GM21447 (cell line): ENCODE data around the gene CDH15.

ENCODE experiments used
- ATAC-seq: cut with Tn5 transposase; IDR thresholded peaks from one replicate; pipeline ENCODE4 v1.9.1; 2021; ENCODE audit not compliant: unreplicated experiment

The CDH15 gene, protein sequence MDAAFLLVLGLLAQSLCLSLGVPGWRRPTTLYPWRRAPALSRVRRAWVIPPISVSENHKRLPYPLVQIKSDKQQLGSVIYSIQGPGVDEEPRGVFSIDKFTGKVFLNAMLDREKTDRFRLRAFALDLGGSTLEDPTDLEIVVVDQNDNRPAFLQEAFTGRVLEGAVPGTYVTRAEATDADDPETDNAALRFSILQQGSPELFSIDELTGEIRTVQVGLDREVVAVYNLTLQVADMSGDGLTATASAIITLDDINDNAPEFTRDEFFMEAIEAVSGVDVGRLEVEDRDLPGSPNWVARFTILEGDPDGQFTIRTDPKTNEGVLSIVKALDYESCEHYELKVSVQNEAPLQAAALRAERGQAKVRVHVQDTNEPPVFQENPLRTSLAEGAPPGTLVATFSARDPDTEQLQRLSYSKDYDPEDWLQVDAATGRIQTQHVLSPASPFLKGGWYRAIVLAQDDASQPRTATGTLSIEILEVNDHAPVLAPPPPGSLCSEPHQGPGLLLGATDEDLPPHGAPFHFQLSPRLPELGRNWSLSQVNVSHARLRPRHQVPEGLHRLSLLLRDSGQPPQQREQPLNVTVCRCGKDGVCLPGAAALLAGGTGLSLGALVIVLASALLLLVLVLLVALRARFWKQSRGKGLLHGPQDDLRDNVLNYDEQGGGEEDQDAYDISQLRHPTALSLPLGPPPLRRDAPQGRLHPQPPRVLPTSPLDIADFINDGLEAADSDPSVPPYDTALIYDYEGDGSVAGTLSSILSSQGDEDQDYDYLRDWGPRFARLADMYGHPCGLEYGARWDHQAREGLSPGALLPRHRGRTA

DNA sequence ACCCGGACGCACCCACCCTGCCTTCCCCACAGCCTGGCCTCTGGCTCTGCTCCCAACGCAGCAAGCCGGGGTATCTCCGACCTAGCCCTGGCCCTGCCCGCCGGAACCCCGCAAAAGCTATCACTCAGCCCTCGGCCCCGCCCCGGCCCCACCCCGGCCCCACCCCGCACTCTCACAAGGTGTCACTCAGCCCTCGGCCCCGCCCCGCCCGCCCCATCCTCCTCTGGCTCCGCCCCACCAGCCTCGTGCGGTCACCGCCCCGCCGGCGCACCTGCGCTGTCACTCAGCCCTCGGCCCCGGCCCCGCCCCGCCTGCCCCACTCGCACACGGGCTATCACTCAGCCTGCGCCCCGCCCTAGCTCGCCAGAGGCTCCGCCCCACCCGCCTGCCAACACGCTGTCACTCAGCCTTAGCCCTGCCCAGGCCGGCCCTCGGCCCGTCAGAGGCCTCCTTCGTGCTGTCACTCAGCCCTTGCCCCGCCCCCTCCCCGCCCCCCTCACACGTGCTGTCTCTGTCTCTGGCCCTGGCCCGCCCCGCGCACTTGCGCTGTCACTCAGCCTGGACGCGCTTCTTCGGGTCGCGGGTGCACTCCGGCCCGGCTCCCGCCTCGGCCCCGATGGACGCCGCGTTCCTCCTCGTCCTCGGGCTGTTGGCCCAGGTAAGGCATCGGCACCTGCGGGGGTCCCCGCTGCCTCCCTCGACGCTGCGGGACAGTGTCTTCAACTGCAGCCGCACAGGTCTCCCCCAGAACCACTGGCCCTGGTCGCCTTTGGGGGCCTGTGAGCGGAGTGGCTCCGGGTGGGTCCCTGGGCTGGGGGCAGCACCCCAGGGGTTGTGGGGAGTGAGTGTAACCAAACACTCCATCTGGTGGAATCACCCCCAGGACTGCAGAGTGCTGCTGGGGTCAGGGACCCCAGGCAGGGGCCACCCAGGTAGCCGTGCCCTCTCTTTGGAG, at the start of gene CDH15:
CDH15 (plus strand) TSS at position 533 of the 955 bp plus-strand sequence; CDS start at position 617, 84 bp downstream.
- ATAC-seq, result peak; percentile 63

DNA sequence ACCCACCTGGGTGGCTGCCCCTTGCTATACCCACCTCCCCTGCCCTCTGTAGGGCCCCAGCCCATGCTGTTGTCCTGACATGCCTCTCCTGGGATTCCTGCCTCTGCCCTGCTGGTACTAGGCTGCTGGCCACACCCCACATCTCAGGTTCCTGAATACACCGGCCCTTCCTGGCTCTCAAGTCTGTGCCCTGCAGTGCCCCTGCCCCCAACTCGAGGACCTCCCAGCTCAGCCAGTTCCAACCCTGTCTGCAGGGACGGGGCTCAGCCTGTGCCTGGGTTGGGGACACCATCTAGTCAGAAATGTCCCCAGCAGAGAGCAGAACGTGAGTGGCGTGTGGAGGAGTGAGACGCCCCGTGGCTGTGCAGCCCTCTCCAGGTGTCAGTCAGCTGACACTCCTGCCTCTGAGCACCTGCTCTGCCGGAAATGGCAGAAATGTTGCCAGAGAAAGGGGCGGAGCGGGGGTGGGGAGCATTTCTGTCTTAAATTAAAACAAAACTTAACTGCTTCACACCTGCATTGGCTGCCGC, 49.2 kb upstream of the CDH15 start:
- ATAC-seq, result peak; percentile 62

DNA sequence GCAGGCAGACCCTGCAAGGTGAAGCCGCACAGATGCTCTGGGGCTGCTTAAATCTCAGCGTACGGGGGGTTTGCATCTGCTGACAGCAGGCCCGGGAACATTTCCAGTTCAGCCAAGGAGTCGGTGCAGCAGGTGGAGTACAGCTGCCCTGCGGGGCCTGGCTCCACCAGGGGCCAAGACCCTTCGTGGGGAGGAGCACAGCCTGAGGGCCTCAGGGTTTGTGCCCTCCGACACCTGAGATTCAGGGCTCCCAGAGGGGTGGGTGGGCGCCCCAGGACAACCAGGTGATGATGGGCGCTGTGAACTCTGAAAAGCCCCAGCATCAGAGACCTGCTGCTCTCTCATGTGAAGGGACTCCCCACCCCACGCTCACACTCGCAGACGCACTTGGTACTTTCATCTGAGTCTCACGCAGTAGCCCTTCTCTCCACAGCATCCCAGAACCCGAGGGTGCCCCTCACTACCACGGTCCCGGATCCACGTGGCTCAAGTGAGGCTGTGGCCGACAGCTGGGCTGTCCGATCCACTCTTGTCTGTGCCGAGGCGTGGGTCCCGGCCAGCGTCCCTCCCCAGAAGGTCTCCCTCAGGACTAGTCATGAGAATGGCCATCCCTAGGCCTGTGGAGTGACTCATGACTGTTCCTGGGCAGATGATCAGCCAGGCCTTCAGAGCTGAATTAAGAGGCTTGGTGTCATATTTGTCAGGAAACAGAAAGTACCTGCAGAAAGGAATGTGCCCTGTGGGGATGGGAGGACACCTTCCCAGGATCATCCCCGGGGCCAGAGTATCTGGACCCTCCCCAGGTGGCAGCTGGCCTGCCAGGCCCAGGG, 48.3 kb upstream of the CDH15 start:
- no peak for ATAC-seq

DNA sequence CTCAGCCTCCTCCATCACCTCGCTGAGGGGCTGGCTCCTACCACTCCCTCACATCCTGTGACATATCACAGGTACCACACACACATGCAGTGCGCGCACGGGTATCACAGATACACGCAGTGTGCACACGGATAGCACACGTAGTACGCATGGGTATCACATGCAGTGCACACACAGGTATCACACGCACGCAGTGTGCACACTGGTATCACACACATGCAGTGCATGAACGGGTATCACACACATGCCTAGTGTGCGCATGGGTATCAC, 47.8 kb upstream of the CDH15 start:
- ATAC-seq, result no peak

- ATAC-seq, result no peak
Observed at GRCh38 chr16:89129378-89129777, 42.2 kb upstream of the CDH15 start.

DNA sequence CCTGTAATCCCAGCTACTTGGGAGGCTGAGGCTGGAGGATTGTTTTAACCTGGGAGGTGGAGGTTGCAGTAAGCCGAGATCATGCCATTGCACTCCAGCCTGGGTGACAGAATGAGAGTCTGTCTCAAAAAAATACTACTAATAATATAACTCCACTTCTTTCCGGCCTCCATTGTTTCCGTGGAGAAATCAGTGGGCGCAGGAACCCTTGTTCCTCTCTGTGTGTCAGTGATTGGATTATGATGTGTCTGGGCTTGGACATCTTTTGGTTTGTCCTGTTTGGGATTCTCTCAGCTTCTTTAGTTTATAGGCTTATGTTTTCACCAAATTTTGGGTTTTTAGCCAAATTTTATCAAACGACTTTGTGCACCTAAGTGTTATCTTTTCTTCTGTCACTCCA, 41.1 kb upstream of the CDH15 start:
- ATAC-seq, result no peak

GRCh38 chr16:89131783-89132182, 39.8 kb upstream of the CDH15 start:
- no peak for ATAC-seq

GRCh38 chr16:89132194-89133005, 39.1 kb upstream of the CDH15 start:
- ATAC-seq, result no peak

DNA sequence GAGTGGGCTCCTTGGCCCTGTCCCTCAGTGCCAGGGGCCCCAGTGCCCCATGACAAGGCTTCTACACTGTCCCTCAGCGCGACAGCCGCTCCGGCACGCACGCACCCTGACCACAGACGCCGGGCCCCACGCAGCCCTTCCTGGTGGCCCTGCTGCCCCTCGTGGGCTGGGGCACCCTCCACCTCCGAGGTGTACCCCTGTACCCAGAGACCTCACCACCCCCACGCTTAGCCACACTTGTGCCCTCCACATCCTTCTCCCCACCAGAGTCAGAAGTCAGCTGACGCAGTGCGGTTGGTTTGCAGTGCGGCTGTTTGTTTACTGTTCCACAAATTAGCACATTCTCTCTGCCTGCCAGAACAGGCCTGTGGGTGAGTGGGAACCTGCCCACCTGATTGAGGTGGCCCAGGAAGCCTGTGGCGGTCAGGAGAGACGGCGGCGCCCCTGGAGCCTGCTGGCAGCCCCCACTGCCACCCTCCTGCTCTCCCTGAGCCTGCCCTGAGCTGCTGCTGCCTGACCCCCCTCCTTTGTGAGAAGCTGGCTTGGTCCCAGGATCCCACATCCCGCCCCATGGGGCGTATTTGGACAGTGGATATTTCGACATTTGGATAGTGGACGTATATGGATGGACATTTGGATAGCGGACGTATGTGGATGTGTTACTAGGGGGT, 38.0 kb upstream of the CDH15 start:
- ATAC-seq, result no peak

DNA sequence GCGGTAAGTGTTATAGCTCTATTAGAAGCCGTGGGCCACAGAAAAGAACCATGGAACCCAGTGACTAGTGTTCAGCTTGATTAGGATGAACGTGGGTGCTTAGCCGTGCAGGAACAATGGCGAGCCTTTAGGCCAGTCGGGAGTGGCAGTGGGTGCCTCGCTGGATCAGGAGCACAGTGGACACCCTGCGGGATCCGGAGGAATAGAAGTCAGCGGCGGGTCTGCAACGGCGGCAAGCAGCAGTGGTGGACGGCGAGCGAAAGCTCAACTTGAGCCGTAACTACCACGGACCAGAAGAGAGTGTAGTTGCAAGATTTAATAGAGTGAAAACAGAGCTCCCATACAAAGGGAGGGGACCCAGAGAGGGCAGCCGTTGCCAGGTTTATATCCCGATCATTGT, 37.3 kb upstream of the CDH15 start:
- no peak for ATAC-seq

DNA sequence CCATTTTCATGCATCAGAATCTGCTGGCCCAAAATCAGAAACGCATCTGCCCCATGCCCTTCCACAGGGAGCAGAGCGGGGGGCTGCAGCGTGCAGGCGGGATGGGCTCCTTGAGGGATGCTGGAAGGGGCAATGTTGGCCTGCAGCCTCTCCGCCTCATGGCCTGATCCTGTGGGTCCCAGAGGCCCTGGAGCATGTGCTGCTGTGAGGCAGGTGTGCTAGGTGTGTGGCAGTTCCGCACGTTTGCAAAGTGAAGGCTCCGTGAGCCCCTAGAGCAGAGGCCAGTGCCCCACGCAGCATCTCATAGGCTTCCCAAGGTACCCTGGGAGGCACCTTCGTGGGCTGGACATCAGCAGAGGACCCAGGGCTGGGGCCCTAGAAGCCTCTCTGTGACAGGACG, 36.4 kb upstream of the CDH15 start:
- ATAC-seq, result no peak

- no peak for ATAC-seq
Observed at GRCh38 chr16:89135971-89136765, 35.4 kb upstream of the CDH15 start.

GRCh38 chr16:89136931-89137330, 34.6 kb upstream of the CDH15 start:
- no peak for ATAC-seq

- no peak for ATAC-seq
Observed at GRCh38 chr16:89137666-89138512, 33.7 kb upstream of the CDH15 start.

GRCh38 chr16:89138513-89138795, 33.1 kb upstream of the CDH15 start:
- ATAC-seq, result no peak

DNA sequence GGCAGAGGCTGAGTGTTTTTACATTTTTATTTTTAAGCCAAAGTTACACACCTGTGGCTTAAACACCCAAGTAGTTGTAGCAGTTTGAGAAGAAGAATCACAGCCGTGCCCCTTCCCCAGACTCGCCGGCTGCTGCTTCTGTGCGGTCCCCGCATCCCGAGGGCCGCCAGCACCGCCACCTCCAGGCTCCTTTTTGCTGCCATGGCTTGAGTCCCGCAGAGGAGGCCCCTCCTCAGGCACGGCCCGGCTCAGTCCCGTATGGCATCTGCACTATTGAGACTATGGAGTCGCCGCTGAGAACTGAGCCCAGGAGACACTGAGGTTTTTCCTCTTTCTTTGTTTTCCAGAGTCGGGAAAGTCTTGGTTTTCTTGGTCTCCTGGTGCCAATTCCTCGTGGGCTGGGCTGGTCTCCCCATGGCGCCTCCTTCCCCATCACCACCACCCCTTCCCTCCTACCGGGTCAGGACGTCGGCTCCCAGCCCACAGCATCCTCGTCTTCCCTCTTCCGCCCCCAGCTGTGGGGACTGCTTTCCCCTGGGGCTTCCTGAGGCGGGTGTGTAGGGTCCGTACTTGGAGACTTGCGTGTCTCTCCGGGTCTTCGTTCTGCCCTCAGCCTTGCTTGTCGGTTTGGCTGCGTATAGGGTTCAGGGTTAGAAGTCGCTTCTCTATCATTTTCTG, 32.6 kb upstream of the CDH15 start:
- ATAC-seq, result no peak

DNA sequence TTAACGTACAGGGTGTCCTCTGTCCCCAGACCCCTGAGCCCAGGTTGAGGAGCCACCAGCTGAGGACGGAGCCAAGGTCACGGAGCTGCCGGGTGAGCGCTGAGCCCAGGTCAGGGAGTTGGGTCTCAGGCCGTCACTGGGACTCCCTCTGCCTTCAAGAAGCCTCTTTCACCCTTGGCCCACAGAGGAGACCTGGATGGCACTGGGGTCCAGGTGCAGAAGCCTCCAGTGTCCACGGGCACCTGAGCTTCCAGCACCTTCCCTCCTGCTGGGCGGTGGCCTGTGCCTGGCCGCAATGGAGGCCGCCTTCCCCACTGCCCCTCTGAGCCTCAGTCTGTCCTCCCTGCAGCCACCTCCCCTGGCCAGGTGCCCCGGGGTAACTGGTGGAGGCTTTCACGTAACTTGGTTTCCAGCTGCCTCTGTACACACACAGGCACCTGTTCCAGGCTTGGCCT, 31.6 kb upstream of the CDH15 start:
- no peak for ATAC-seq
